ENCODE measurements around the gene GHDC. TPM values are rescaled to one million over a fixed set of nuclear protein-coding genes. Genes with fewer than 3 reads are reported as not detected.

GHDC gene
- total RNA-seq, 4 donors from 2014 or later, result 10.8 to 34.6 (median 32.2) TPM

- in situ Hi-C loops (cut with MboI; ENCODE audit: low pct_ligation_motif_present in 1 of 4, low pct_unique_long_range_greater_than_20kb in 1 of 4, low sequenced_read_pairs in 3 of 4) (no loop called here), intact Hi-C loops (cut with DNase I; ENCODE audit: low total_unique reads) (loop anchor here (10.0 kb wide), 1 partner anchor 1993 kb away; the partner anchor contains the start of gene ATXN7L3)
- Histone ChIP-seq H3K27ac (no peak overlapping the region), H3K27me3 (no peaks in the 10 kb centered on the region), H3K36me3 (peaks cover 0 to 35% (median 10%) of the 10 kb centered on the region in 4 donors), H3K4me3 (no peak overlapping the region), H3K9me3 (no peaks in the 10 kb centered on the region), H3K4me1 (peaks cover 0 to 15% (median 7%) of the 10 kb centered on the region in 4 donors)
- TF ChIP-seq POLR2A (IDR thresholded peaks at IDR 0.05), result no peak
- no peak for TF ChIP-seq POLR2AphosphoS5 (IDR thresholded peaks at IDR 0.05)
- TF ChIP-seq CTCF (IDR thresholded peaks at IDR 0.05), result no peak
- no peak for TF ChIP-seq EP300 (IDR thresholded peaks at IDR 0.05; ENCODE audit: low read depth)
- WGBS, 2 donors (ENCODE audit: low coverage in 1 of 2), result 93% methylated on average over 6 of the region's 6 CpGs; no CpG with 5 or more reads in 1 of the 2 donors
- DNase-seq, result no peak
Observed at GRCh38 chr17:42202159-42202558, 7.9 kb upstream of the GHDC start.

GRCh38 chr17:42201458-42201772 lies 7.1 kb upstream of the GHDC start:
- no peak for DNase-seq
- Histone ChIP-seq H3K4me1 (peaks cover 0 to 15% (median 7%) of the 10 kb centered on the region in 4 donors), H3K9me3 (no peaks in the 10 kb centered on the region), H3K4me3 (no peak overlapping the region), H3K36me3 (peaks cover 0 to 28% (median 7%) of the 10 kb centered on the region in 4 donors), H3K27ac (peak overlapping the region in 1 of 4 donors; percentile 52), H3K27me3 (no peaks in the 10 kb centered on the region)
- intact Hi-C loops (cut with DNase I; ENCODE audit: low total_unique reads), result loop anchor here (10.0 kb wide), 1 partner anchor 1993 kb away; the partner anchor contains the start of gene ATXN7L3
- TF ChIP-seq EP300 (IDR thresholded peaks at IDR 0.05; ENCODE audit: low read depth) (no peak), POLR2A (IDR thresholded peaks at IDR 0.05) (no peak), POLR2AphosphoS5 (IDR thresholded peaks at IDR 0.05) (no peak), CTCF (IDR thresholded peaks at IDR 0.05) (no peak)
- in situ Hi-C loops (cut with MboI; ENCODE audit: low pct_ligation_motif_present in 1 of 4, low pct_unique_long_range_greater_than_20kb in 1 of 4, low sequenced_read_pairs in 3 of 4), result no loop called here
- 84% methylated on average over 10 of the region's 10 CpGs for WGBS, 2 donors (ENCODE audit: low coverage in 1 of 2)

GRCh38 chr17:42200706-42201457 lies 6.6 kb upstream of the GHDC start:
- Histone ChIP-seq H3K9me3 (no peaks in the 10 kb centered on the region), H3K4me3 (no peak overlapping the region), H3K27ac (peak overlapping the region; percentile 44 to 52 (median 49)), H3K4me1 (peaks cover 0 to 15% (median 7%) of the 10 kb centered on the region in 4 donors), H3K36me3 (peaks cover 0 to 22% (median 5%) of the 10 kb centered on the region in 4 donors), H3K27me3 (no peaks in the 10 kb centered on the region)
- TF ChIP-seq EP300 (IDR thresholded peaks at IDR 0.05; ENCODE audit: low read depth) (no peak), POLR2A (IDR thresholded peaks at IDR 0.05) (no peak), POLR2AphosphoS5 (IDR thresholded peaks at IDR 0.05) (no peak), CTCF (IDR thresholded peaks at IDR 0.05) (no peak)
- WGBS, 2 donors (ENCODE audit: low coverage in 1 of 2), result 55 to 56% methylated on average over 9 to 14 of the region's 14 CpGs
- in situ Hi-C loops (cut with MboI; ENCODE audit: low pct_ligation_motif_present in 1 of 4, low pct_unique_long_range_greater_than_20kb in 1 of 4, low sequenced_read_pairs in 3 of 4) (no loop called here), intact Hi-C loops (cut with DNase I; ENCODE audit: low total_unique reads) (loop anchor here (10.0 kb wide), 1 partner anchor 1994 kb away; the partner anchor contains the start of gene ATXN7L3)
- DNase-seq, result peak; percentile 39

- peaks cover 2 to 19% (median 10%) of the 10 kb centered on the region in 4 donors for H3K4me1 ChIP-seq
- H3K27ac ChIP-seq, result no peak overlapping the region
- H3K9me3 ChIP-seq, result no peaks in the 10 kb centered on the region
- 50 to 82% methylated on average over 2 to 12 of the region's 12 CpGs for WGBS, 2 donors (ENCODE audit: low coverage in 1 of 2)
- intact Hi-C loops (cut with DNase I; ENCODE audit: low total_unique reads), result loop anchor here (10.0 kb wide), 1 partner anchor 1995 kb away; the partner anchor contains the start of gene ATXN7L3
- TF ChIP-seq EP300 (IDR thresholded peaks at IDR 0.05; ENCODE audit: low read depth), result no peak
- TF ChIP-seq CTCF (IDR thresholded peaks at IDR 0.05), result no peak
- TF ChIP-seq POLR2A (IDR thresholded peaks at IDR 0.05), result no peak
- TF ChIP-seq POLR2AphosphoS5 (IDR thresholded peaks at IDR 0.05), result no peak
- no peaks in the 10 kb centered on the region for H3K27me3 ChIP-seq
- peaks cover 0 to 10% (median 5%) of the 10 kb centered on the region in 4 donors for H3K36me3 ChIP-seq
- in situ Hi-C loops (cut with MboI; ENCODE audit: low pct_ligation_motif_present in 1 of 4, low pct_unique_long_range_greater_than_20kb in 1 of 4, low sequenced_read_pairs in 3 of 4), result no loop called here
- H3K4me3 ChIP-seq, result no peak overlapping the region
- DNase-seq, result no peak
Observed at GRCh38 chr17:42199416-42200011, 5.2 kb upstream of the GHDC start.

All from transverse colon (tissue), 4 donors.